ENCODE data around the gene PRKN.

- TF ChIP-seq CTCF (IDR thresholded peaks at IDR 0.05; ENCODE audit: low read length) (no peak), EZH2 (IDR thresholded peaks at IDR 0.05; ENCODE audit: borderline replicate concordance, low read length) (no peak)
Measured at GRCh38 chr6:162712694-162713093, 14.9 kb downstream of the PRKN start.

Measured in OCI-LY1 (cell line).